HepG2 (cell line): ENCODE data around the gene DDIT4. TPM values are rescaled to one million over a fixed set of nuclear protein-coding genes. Genes with fewer than 3 reads are reported as not detected.

Source experiments
- HOXA3 ChIP-seq: sonication (generic); formaldehyde crosslinking; IDR thresholded peaks from 2 replicates; pipeline ENCODE4 v1.5.0; 2020; ENCODE audit warnings: missing genetic modification reagents
- KDM4B ChIP-seq: sonication (generic); formaldehyde crosslinking; IDR thresholded peaks from 2 replicates; pipeline ENCODE4 v1.4.0; 2020; ENCODE audit warnings: missing genetic modification reagents
- NR2F1 ChIP-seq, 2 experiments: fragments of 450-650 bp in 1 of 2; formaldehyde crosslinking in 1 of 2; IDR thresholded peaks; 2 replicates each; pipeline versions ENCODE4 v1.5.0 to v1.6.1; 2016 to 2020; ENCODE audit warnings: mild to moderate bottlenecking in 1 of 2, missing compliant biosample characterization in 1 of 2, missing genetic modification reagents in 1 of 2, moderate library complexity in 1 of 2
- PHB2 ChIP-seq: fragments of 450-650 bp; IDR thresholded peaks from 2 replicates; pipeline ENCODE4 v1.6.1; 2018; ENCODE audit not compliant: partially characterized antibody
- SOX5 ChIP-seq: IDR thresholded peaks from 2 replicates; pipeline ENCODE4 v1.6.1; 2016; ENCODE audit warnings: borderline replicate concordance
- polyA plus RNA-seq, 8 experiments: library from polyadenylated mRNA; depleted of rRNA in 3 of 8; stranded (reverse) in 7 of 8; unstranded in 1 of 8; fragments of >200 nt; fragmentation: Illumina TruSeq in 4 of 8; extraction: Trizol in 4 of 8; gene quantifications; 2 replicates each; pipeline versions ENCODE4 v1.2.1 to v1.2.3, GENCODE V29; 2011 to 2016; ENCODE audit warnings: low read depth in 4 of 8, missing spikeins in 1 of 8, mixed read lengths in 1 of 8; ENCODE audit not compliant: insufficient read depth in 1 of 8
- total RNA-seq, 5 experiments: library from RNA; depleted of rRNA; stranded (reverse); fragments of >200 nt; fragmentation: Illumina TruSeq; extraction: Trizol; gene quantifications; 2 replicates each; pipeline ENCODE4 v1.2.3, GENCODE V29; 2016; ENCODE audit warnings: low read depth in 1 of 5
- TF ChIP-seq, protein P1 (sequence below): sonication (generic); formaldehyde crosslinking; IDR thresholded peaks from 2 replicates; pipeline ENCODE4 v1.5.0; 2020; ENCODE audit warnings: missing genetic modification reagents
- TF ChIP-seq, protein P2 (sequence below): sonication (generic); formaldehyde crosslinking; IDR thresholded peaks from 2 replicates; pipeline ENCODE4 v1.4.0; 2020; ENCODE audit warnings: mild to moderate bottlenecking, missing genetic modification reagents
- TF ChIP-seq, protein P3 (sequence below): sonication (generic); formaldehyde crosslinking; IDR thresholded peaks from 2 replicates; pipeline ENCODE4 v1.4.0; 2020; ENCODE audit warnings: missing genetic modification reagents, mild to moderate bottlenecking, borderline replicate concordance
- TF ChIP-seq, protein P4 (sequence below), 2 experiments: fragments of 450-650 bp in 1 of 2; sonication (generic) in 1 of 2; formaldehyde crosslinking; IDR thresholded peaks; 2 replicates each; pipeline versions ENCODE4 v1.5.0 to v1.8.0; 2020 to 2022; ENCODE audit warnings: mild to moderate bottlenecking in 1 of 2, missing genetic modification reagents in 1 of 2
- TF ChIP-seq, protein P5 (sequence below): sonication (generic); formaldehyde crosslinking; IDR thresholded peaks from 2 replicates; pipeline ENCODE4 v1.8.0; 2022; ENCODE audit warnings: low read depth, missing genetic modification reagents
- TF ChIP-seq, protein P6 (sequence below): sonication (generic); formaldehyde crosslinking; IDR thresholded peaks from 2 replicates; pipeline ENCODE4 v1.4.0; 2020; ENCODE audit warnings: mild to moderate bottlenecking, missing genetic modification reagents, borderline replicate concordance
- TF ChIP-seq, protein P7 (sequence below): sonication (generic); formaldehyde crosslinking; IDR thresholded peaks from 2 replicates; pipeline ENCODE4 v1.4.0; 2020; ENCODE audit warnings: missing genetic modification reagents

DDIT4 gene
- total and polyA plus RNA-seq, 2 of the 13 experiments (the other 11 are each of a cell fraction or from before 2014, with no cell fraction given), result 35.6 to 40.7 TPM

DNA sequence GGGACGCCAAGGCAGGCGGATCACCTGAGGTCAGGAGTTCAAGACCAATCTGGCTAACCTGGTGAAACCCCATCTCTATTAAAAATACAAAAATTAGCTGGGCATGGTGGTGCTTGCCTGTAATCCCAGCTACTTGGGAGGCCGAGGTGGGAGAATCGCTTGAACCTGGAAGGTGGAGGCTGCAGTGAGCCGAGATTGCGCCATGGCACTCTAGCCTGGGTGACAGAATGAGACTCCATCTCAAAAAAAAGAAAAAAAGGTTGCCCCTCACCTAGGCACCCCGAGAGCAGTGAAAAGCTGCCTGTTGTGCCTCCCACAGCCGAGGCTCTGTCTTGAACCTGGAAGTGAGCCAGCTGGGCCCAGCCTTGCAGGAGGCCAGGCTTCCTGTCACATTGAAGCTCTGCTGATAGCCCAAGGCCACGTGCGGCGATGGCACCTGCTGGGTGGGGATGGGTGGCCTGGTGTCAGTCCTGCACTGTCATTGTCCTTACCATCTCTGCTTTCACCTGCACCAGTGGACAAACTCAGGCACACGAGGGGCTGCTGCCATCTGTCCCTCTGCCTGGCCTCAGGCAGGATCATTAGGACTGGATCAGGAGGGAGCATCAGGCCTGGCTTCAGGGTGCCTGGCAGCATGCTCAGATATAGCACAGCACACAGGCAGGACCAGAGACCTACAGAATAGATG lies 43.2 kb downstream of the DDIT4 start (continued):
- TF ChIP-seq NR2F1 (CRISPR knock-in tag; IDR thresholded peaks at IDR 0.05) (0 out of 4 replicates have a peak, but pooled peaks of 1 of the 2 experiments have one; percentile 10), KDM4B (CRISPR knock-in tag) (peak; percentile 61; the same call in 1 of the 2 replicates), PHB2 (no peak), SOX5 (peak; percentile 82), HOXA3 (CRISPR knock-in tag) (peak; percentile 87)
- TF ChIP-seq, protein P1, sequence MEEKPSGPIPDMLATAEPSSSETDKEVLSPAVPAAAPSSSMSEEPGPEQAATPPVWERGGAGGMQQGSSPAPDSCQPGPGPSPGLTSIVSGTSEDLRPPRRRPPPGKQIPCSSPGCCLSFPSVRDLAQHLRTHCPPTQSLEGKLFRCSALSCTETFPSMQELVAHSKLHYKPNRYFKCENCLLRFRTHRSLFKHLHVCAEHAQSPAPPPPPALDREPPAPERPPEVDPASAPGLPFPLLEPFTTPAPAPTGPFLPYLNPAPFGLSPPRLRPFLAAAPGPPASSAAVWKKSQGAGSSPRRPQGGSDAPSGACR (CRISPR knock-in tag), result 0 out of 2 replicates have a peak, but pooled peaks have one; percentile 79
- TF ChIP-seq, protein P2, sequence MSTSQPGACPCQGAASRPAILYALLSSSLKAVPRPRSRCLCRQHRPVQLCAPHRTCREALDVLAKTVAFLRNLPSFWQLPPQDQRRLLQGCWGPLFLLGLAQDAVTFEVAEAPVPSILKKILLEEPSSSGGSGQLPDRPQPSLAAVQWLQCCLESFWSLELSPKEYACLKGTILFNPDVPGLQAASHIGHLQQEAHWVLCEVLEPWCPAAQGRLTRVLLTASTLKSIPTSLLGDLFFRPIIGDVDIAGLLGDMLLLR (CRISPR knock-in tag), result peak; percentile 93
- TF ChIP-seq, protein P3, sequence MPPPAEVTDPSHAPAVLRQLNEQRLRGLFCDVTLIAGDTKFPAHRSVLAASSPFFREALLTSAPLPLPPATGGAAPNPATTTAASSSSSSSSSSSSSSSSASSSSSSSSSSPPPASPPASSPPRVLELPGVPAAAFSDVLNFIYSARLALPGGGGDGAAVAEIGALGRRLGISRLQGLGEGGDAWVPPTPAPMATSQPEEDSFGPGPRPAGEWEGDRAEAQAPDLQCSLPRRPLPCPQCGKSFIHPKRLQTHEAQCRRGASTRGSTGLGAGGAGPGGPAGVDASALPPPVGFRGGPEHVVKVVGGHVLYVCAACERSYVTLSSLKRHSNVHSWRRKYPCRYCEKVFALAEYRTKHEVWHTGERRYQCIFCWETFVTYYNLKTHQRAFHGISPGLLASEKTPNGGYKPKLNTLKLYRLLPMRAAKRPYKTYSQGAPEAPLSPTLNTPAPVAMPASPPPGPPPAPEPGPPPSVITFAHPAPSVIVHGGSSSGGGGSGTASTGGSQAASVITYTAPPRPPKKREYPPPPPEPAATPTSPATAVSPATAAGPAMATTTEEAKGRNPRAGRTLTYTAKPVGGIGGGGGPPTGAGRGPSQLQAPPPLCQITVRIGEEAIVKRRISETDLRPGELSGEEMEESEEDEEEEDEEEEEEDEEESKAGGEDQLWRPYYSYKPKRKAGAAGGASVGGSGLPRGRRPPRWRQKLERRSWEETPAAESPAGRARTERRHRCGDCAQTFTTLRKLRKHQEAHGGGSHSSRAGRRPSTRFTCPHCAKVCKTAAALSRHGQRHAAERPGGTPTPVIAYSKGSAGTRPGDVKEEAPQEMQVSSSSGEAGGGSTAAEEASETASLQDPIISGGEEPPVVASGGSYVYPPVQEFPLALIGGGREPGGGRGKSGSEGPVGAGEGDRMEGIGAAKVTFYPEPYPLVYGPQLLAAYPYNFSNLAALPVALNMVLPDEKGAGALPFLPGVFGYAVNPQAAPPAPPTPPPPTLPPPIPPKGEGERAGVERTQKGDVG, result no peak
- TF ChIP-seq, protein P4, sequence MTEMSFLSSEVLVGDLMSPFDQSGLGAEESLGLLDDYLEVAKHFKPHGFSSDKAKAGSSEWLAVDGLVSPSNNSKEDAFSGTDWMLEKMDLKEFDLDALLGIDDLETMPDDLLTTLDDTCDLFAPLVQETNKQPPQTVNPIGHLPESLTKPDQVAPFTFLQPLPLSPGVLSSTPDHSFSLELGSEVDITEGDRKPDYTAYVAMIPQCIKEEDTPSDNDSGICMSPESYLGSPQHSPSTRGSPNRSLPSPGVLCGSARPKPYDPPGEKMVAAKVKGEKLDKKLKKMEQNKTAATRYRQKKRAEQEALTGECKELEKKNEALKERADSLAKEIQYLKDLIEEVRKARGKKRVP (CRISPR knock-in tag; IDR thresholded peaks at IDR 0.05), result peak in 1 of 2 experiments; percentile 82; a peak in 2 of 4 replicates
- TF ChIP-seq, protein P5, sequence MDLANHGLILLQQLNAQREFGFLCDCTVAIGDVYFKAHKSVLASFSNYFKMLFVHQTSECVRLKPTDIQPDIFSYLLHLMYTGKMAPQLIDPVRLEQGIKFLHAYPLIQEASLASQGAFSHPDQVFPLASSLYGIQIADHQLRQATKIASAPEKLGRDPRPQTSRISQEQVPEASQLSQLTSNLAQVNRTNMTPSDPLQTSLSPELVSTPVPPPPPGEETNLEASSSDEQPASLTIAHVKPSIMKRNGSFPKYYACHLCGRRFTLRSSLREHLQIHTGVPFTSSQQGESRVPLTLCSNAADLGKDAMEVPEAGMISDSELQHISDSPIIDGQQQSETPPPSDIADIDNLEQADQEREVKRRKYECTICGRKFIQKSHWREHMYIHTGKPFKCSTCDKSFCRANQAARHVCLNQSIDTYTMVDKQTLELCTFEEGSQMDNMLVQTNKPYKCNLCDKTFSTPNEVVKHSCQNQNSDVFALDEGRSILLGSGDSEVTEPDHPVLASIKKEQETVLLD (CRISPR knock-in tag), result no peak
- TF ChIP-seq, protein P6, sequence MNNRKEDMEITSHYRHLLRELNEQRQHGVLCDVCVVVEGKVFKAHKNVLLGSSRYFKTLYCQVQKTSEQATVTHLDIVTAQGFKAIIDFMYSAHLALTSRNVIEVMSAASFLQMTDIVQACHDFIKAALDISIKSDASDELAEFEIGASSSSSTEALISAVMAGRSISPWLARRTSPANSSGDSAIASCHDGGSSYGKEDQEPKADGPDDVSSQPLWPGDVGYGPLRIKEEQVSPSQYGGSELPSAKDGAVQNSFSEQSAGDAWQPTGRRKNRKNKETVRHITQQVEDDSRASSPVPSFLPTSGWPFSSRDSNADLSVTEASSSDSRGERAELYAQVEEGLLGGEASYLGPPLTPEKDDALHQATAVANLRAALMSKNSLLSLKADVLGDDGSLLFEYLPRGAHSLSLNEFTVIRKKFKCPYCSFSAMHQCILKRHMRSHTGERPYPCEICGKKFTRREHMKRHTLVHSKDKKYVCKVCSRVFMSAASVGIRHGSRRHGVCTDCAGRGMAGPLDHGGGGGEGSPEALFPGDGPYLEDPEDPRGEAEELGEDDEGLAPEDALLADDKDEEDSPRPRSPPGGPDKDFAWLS (CRISPR knock-in tag), result 0 out of 2 replicates have a peak, but pooled peaks have one; percentile 26
- TF ChIP-seq, protein P7, sequence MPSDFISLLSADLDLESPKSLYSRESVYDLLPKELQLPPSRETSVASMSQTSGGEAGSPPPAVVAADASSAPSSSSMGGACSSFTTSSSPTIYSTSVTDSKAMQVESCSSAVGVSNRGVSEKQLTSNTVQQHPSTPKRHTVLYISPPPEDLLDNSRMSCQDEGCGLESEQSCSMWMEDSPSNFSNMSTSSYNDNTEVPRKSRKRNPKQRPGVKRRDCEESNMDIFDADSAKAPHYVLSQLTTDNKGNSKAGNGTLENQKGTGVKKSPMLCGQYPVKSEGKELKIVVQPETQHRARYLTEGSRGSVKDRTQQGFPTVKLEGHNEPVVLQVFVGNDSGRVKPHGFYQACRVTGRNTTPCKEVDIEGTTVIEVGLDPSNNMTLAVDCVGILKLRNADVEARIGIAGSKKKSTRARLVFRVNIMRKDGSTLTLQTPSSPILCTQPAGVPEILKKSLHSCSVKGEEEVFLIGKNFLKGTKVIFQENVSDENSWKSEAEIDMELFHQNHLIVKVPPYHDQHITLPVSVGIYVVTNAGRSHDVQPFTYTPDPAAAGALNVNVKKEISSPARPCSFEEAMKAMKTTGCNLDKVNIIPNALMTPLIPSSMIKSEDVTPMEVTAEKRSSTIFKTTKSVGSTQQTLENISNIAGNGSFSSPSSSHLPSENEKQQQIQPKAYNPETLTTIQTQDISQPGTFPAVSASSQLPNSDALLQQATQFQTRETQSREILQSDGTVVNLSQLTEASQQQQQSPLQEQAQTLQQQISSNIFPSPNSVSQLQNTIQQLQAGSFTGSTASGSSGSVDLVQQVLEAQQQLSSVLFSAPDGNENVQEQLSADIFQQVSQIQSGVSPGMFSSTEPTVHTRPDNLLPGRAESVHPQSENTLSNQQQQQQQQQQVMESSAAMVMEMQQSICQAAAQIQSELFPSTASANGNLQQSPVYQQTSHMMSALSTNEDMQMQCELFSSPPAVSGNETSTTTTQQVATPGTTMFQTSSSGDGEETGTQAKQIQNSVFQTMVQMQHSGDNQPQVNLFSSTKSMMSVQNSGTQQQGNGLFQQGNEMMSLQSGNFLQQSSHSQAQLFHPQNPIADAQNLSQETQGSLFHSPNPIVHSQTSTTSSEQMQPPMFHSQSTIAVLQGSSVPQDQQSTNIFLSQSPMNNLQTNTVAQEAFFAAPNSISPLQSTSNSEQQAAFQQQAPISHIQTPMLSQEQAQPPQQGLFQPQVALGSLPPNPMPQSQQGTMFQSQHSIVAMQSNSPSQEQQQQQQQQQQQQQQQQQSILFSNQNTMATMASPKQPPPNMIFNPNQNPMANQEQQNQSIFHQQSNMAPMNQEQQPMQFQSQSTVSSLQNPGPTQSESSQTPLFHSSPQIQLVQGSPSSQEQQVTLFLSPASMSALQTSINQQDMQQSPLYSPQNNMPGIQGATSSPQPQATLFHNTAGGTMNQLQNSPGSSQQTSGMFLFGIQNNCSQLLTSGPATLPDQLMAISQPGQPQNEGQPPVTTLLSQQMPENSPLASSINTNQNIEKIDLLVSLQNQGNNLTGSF (CRISPR knock-in tag), result peak; percentile 62; the same call in 1 of the 2 replicates
